ENCODE data around the gene OSBPL3.

- TF ChIP-seq NFIC (IDR thresholded peaks at IDR 0.05) (no peak), YY1 (IDR thresholded peaks at IDR 0.05; ENCODE audit: low read depth) (no peak), ZBTB7A (IDR thresholded peaks at IDR 0.05; ENCODE audit: low read depth) (no peak), EP300 (IDR thresholded peaks at IDR 0.05; ENCODE audit: borderline replicate concordance) (no peak), CEBPB (IDR thresholded peaks at IDR 0.05) (no peak), TAF1 (IDR thresholded peaks at IDR 0.05; ENCODE audit: low read depth) (no peak), RAD21 (IDR thresholded peaks at IDR 0.05; ENCODE audit: low read depth) (no peak)
- TF ChIP-seq, protein P1, sequence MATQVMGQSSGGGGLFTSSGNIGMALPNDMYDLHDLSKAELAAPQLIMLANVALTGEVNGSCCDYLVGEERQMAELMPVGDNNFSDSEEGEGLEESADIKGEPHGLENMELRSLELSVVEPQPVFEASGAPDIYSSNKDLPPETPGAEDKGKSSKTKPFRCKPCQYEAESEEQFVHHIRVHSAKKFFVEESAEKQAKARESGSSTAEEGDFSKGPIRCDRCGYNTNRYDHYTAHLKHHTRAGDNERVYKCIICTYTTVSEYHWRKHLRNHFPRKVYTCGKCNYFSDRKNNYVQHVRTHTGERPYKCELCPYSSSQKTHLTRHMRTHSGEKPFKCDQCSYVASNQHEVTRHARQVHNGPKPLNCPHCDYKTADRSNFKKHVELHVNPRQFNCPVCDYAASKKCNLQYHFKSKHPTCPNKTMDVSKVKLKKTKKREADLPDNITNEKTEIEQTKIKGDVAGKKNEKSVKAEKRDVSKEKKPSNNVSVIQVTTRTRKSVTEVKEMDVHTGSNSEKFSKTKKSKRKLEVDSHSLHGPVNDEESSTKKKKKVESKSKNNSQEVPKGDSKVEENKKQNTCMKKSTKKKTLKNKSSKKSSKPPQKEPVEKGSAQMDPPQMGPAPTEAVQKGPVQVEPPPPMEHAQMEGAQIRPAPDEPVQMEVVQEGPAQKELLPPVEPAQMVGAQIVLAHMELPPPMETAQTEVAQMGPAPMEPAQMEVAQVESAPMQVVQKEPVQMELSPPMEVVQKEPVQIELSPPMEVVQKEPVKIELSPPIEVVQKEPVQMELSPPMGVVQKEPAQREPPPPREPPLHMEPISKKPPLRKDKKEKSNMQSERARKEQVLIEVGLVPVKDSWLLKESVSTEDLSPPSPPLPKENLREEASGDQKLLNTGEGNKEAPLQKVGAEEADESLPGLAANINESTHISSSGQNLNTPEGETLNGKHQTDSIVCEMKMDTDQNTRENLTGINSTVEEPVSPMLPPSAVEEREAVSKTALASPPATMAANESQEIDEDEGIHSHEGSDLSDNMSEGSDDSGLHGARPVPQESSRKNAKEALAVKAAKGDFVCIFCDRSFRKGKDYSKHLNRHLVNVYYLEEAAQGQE (IDR thresholded peaks at IDR 0.05; ENCODE audit: low read depth) = no peak
Measured at GRCh38 chr7:24931844-24932243, 48.1 kb downstream of the OSBPL3 start.
